ENCODE data around the gene GRIP2. TPM values are rescaled to one million over a fixed set of nuclear protein-coding genes. Genes with fewer than 3 reads are reported as not detected.

Gene GRIP2
- total and polyA plus RNA-seq, 12 donors, result 0.09 to 2.5 (median 1.1) TPM

GRCh38 chr3:14554715-14555114 lies 14.6 kb upstream of the GRIP2 start:
- H3K36me3 ChIP-seq (replicated peaks in 1 of 2), result no peaks in the 10 kb centered on the region
- no peak overlapping the region for H3K27ac ChIP-seq
- TF ChIP-seq POLR2A (IDR thresholded peaks at IDR 0.05) (no peak), CTCF (IDR thresholded peaks at IDR 0.05) (no peak)
- no peak for DNase-seq
- peaks cover 0 to 10% of the 10 kb centered on the region in 2 donors for H3K4me1 ChIP-seq (replicated peaks in 1 of 2)
- WGBS, 4 donors, result 73 to 86% (median 78%) methylated on average over 2 to 3 of the region's 3 CpGs
- intact Hi-C loops (cut with DNase I), result loop anchor here in 1 of 2 donors (5.0 kb wide), 1 partner anchor 47 kb away; no protein-coding TSS in a partner anchor
- H3K4me3 ChIP-seq, result no peak overlapping the region
- no peaks in the 10 kb centered on the region for H3K9me3 ChIP-seq (replicated peaks in 1 of 3)
- H3K27me3 ChIP-seq, result no peaks in the 10 kb centered on the region

DNA sequence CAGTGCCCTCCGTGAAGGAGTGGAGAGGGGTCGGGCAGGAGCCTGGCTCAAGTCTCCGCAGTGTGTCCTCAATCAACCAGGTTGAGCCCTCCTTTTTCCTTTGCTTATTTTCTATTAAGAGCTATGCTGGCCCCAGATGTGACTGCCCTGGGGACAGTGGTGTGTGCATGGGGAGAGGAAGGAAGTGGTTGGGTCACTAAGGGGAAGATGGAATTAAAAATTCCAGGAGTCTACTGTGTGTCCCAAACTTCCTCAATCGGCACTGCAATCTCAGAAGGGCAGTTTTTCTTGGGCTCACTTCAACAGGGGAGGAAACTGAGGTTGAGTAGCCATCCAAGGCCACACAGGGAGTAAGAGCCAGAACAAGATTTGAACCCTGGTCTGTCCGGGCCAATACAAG lies 13.7 kb upstream of the GRIP2 start:
- Histone ChIP-seq H3K36me3 (replicated peaks in 1 of 2) (no peaks in the 10 kb centered on the region), H3K27me3 (no peaks in the 10 kb centered on the region), H3K4me1 (replicated peaks in 1 of 2) (peaks cover 0 to 10% of the 10 kb centered on the region in 2 donors), H3K4me3 (no peak overlapping the region), H3K27ac (no peak overlapping the region), H3K9me3 (replicated peaks in 1 of 3) (no peaks in the 10 kb centered on the region)
- no peak for DNase-seq
- intact Hi-C loops (cut with DNase I), result loop anchor here in 1 of 2 donors (5.0 kb wide), 1 partner anchor 47 kb away; no protein-coding TSS in a partner anchor
- 53 to 72% (median 63%) methylated on average over 5 of the region's 5 CpGs for WGBS, 4 donors
- no peak for TF ChIP-seq POLR2A (IDR thresholded peaks at IDR 0.05)
- TF ChIP-seq CTCF (IDR thresholded peaks at IDR 0.05), result no peak

- WGBS, 4 donors, result 76 to 90% (median 83%) methylated on average over 4 of the region's 4 CpGs
- Histone ChIP-seq H3K4me1 (replicated peaks in 1 of 2) (peaks cover 0 to 10% of the 10 kb centered on the region in 2 donors), H3K27ac (no peak overlapping the region), H3K4me3 (no peak overlapping the region), H3K9me3 (replicated peaks in 1 of 3) (no peaks in the 10 kb centered on the region), H3K36me3 (replicated peaks in 1 of 2) (no peaks in the 10 kb centered on the region), H3K27me3 (no peaks in the 10 kb centered on the region)
- no peak for TF ChIP-seq CTCF (IDR thresholded peaks at IDR 0.05)
- TF ChIP-seq POLR2A (IDR thresholded peaks at IDR 0.05), result no peak
- intact Hi-C loops (cut with DNase I), result loop anchor here in 1 of 2 donors (5.0 kb wide), 1 partner anchor 45 kb away; no protein-coding TSS in a partner anchor
- DNase-seq, result no peak
Observed at GRCh38 chr3:14552717-14553116, 12.6 kb upstream of the GRIP2 start.

DNA sequence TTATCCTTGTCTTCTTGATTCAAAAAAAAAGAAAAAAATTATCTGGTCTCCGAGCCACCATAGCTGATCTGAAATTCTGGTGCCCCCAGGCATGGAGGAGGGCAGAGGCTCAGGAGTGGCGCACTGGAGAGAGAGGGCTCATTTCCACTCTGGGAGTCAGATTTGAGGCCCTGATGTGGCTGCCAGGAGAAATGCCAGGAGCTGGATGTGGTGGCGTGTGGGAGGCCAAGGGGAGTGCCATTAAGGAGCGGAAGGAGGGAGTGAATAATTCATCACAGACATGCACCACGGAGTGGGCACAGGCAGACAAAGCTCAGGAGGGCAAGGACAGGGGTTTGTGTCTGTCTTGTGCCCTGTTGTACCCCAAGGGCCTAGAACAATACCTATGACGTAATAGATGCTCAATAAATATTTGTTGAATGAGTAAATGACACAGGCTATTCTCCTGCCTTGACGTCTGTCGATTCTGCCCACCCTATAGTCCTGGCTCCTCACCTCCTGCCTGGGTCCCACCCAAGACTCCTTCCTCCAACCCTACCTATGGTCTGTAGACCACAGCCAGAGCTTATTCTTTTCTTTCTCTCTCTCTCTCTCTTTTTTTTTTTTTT lies 12.0 kb upstream of the GRIP2 start:
- H3K36me3 ChIP-seq (replicated peaks in 1 of 2), result no peaks in the 10 kb centered on the region
- 86 to 95% (median 87%) methylated on average over 8 of the region's 8 CpGs for WGBS, 4 donors
- no peak for DNase-seq
- no peaks in the 10 kb centered on the region for H3K27me3 ChIP-seq
- intact Hi-C loops (cut with DNase I), result loop anchor here in 1 of 2 donors (5.0 kb wide), 1 partner anchor 45 kb away; no protein-coding TSS in a partner anchor
- H3K4me1 ChIP-seq (replicated peaks in 1 of 2), result peaks cover 0 to 10% of the 10 kb centered on the region in 2 donors
- no peak overlapping the region for H3K4me3 ChIP-seq
- no peak overlapping the region for H3K27ac ChIP-seq
- H3K9me3 ChIP-seq (replicated peaks in 1 of 3), result no peaks in the 10 kb centered on the region
- TF ChIP-seq POLR2A (IDR thresholded peaks at IDR 0.05) (no peak), CTCF (IDR thresholded peaks at IDR 0.05) (no peak)
